SJSA1 (cell line): ENCODE measurements around the gene DNHD1. TPM values are rescaled to one million over a fixed set of nuclear protein-coding genes. Genes with fewer than 3 reads are reported as not detected.

ENCODE experiments used
- DNase-seq, 2 experiments: peaks; one replicate each; pipeline ENCODE4 v3.0.0-alpha.2; 2015 to 2020; ENCODE audit warnings: low spot score in 2 of 2, low read depth in 1 of 2
- H3K27ac ChIP-seq: fragments of 250-450 bp; sonication (Bioruptor Pico); 2 replicates; pipeline ENCODE4 v1.5.1; 2020; ENCODE audit warnings: mild to moderate bottlenecking, moderate library complexity
- H3K27me3 ChIP-seq: fragments of 250-450 bp; sonication (Bioruptor Pico); replicated peaks from 2 replicates; pipeline ENCODE4 v1.5.1; 2020; ENCODE audit warnings: mild to moderate bottlenecking, moderate library complexity
- H3K36me3 ChIP-seq: fragments of 250-450 bp; sonication (Bioruptor Pico); 2 replicates; pipeline ENCODE4 v1.5.1; 2020; ENCODE audit warnings: mild to moderate bottlenecking
- H3K4me1 ChIP-seq: fragments of 250-450 bp; sonication (Bioruptor Pico); replicated peaks from 2 replicates; pipeline ENCODE4 v1.6.1; 2021; ENCODE audit warnings: mild to moderate bottlenecking
- H3K4me3 ChIP-seq: fragments of 250-450 bp; sonication (Bioruptor Pico); 2 replicates; pipeline ENCODE4 v1.5.1; 2020; ENCODE audit warnings: mild to moderate bottlenecking
- H3K9me3 ChIP-seq: fragments of 250-450 bp; sonication (Bioruptor Pico); replicated peaks from 2 replicates; pipeline ENCODE4 v1.5.1; 2020; ENCODE audit warnings: mild to moderate bottlenecking
- total RNA-seq: library from RNA; depleted of rRNA; stranded (reverse); fragments of >200 nt; shearing (Covaris generic); gene quantifications from 2 replicates; pipeline ENCODE4 v1.2.3, GENCODE V29; 2014

The DNHD1 gene
- total RNA-seq, 1 experiment from 2014 or later, result 1.5 TPM

DNA sequence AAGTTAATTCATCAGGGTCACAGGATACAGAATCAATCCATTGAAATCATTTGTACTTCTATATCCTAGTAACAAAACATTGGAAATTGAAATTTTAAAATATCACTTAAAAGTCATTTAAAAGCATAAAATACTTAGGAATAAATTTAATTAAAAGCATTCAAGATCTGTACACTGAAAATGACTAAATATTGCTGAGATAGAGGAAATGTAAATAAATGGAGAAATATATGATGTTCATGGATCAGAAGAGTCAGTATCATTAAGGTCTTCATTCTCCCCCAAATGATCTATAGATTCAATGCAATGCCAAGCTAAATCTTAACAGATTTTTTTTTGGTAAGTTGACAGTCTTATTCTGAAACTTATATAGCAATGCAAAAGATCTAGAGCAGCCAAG lies 56.6 kb downstream of the DNHD1 start:
- H3K36me3 ChIP-seq, result no peaks in the 10 kb centered on the region
- no peaks in the 10 kb centered on the region for H3K27me3 ChIP-seq
- H3K27ac ChIP-seq, result no peak overlapping the region
- H3K4me3 ChIP-seq, result no peak overlapping the region
- DNase-seq, result no peak
- no peaks in the 10 kb centered on the region for H3K9me3 ChIP-seq
- no peaks in the 10 kb centered on the region for H3K4me1 ChIP-seq

DNA sequence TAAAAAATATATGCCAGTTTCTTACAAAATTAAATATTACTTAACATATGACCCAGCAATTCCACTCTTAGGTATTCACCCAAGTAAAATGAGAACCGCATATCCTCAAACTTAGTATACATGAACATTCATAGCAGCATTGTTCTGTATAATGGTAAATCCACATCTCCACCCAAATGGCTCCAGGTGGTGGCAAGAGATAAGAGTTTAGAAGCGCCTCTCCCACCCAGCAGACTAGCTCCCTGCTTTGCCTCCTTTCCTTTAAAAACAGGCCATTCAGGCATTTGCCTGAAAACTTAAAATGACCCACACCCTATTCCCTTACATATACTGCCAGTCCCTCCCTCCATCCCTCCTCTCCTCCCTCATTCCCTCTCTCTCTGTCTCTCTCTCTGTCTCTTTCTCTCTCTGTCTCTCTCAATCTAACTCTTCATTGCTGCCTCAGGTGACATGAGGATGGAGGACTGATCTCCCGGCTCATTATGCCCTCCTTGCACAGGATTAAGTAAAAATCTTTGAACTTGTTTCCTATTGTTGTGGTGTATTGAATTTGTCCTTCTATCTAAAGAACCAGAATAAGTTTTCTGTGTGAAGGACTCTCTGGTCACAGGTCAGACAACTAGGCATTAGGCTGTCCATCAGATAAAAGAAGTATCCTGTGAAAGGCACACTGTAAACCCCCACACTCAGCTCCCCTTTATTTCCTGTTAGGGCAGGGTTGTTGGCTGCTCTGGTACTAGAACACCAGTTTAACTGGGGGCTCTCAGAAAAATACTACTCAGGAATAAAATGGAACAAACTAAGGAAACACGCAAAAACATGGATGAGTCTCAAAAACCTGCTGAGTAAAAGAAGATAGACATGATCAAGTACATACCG lies 58.0 kb downstream of the DNHD1 start:
- Histone ChIP-seq H3K4me3 (no peak overlapping the region), H3K4me1 (no peaks in the 10 kb centered on the region)

DNA sequence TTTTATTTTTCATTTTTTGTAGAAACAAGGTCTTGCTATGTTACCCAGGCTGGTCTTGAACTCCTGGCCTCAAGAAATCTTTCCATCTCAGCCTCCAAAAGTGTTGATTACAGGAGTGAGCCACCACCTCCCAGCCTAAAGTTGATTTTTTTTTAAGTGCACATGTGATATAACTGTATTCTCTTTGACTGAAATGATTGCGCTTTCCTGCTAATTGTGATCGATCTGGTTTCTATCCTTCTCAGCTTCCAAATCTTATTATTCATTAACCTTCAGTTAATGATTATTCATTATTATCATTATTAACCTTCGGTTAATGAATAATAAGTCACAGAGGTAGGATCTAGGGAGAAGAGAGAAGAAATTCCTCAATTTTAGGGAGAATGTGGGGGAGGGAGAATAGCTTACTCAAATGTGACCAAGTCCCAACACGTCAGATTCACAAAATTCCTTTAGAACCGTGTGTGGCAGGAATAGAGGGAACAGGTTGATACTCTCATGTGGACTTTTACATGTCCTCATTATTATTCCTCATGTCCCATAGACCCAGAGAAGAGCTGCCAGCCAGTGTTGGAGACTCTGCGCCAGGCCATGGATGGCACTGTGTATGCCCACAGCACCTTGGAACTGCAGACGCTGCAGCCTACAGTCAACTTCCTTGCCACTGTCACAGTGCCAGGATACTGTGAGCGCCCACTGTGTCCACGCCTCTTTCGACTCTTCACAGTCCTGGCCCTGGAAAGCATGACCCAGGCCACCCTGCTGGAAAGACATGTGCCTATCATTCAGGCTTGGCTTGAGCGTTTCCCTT lies 59.3 kb downstream of the DNHD1 start:
- no peaks in the 10 kb centered on the region for H3K27me3 ChIP-seq
- H3K4me1 ChIP-seq, result no peaks in the 10 kb centered on the region
- H3K4me3 ChIP-seq, result no peak overlapping the region
- no peaks in the 10 kb centered on the region for H3K36me3 ChIP-seq
- no peak overlapping the region for H3K27ac ChIP-seq
- no peak for DNase-seq
- no peaks in the 10 kb centered on the region for H3K9me3 ChIP-seq

More for the DNA sequence above, 58.0 kb downstream of the DNHD1 start:
- no peaks in the 10 kb centered on the region for H3K9me3 ChIP-seq
- H3K36me3 ChIP-seq, result no peaks in the 10 kb centered on the region
- no peaks in the 10 kb centered on the region for H3K27me3 ChIP-seq
- no peak overlapping the region for H3K27ac ChIP-seq
- no peak for DNase-seq

DNA sequence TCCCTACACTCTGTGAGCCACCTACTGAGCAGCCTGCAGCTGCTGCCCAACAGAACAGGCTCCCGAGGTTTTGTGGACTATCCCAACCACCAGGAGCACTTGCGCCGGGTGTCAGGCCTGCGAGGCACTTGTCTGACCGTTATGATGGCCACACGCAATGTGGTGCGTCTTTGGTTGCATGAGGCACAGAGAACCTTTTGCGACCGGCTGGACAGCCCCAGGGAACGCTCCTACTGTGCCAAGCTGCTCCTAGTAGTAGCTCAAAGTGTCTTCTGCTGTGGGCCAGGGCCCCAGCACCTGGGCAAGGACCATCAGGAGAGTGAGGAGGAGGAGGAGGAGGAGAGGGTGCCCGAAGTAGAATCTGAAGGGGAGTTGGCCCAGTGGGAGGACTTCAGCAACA lies 60.0 kb downstream of the DNHD1 start:
- no peak overlapping the region for H3K27ac ChIP-seq
- H3K9me3 ChIP-seq, result no peaks in the 10 kb centered on the region
- no peaks in the 10 kb centered on the region for H3K4me1 ChIP-seq
- DNase-seq, result no peak
- no peak overlapping the region for H3K4me3 ChIP-seq
- H3K36me3 ChIP-seq, result no peaks in the 10 kb centered on the region
- H3K27me3 ChIP-seq, result no peaks in the 10 kb centered on the region

DNA sequence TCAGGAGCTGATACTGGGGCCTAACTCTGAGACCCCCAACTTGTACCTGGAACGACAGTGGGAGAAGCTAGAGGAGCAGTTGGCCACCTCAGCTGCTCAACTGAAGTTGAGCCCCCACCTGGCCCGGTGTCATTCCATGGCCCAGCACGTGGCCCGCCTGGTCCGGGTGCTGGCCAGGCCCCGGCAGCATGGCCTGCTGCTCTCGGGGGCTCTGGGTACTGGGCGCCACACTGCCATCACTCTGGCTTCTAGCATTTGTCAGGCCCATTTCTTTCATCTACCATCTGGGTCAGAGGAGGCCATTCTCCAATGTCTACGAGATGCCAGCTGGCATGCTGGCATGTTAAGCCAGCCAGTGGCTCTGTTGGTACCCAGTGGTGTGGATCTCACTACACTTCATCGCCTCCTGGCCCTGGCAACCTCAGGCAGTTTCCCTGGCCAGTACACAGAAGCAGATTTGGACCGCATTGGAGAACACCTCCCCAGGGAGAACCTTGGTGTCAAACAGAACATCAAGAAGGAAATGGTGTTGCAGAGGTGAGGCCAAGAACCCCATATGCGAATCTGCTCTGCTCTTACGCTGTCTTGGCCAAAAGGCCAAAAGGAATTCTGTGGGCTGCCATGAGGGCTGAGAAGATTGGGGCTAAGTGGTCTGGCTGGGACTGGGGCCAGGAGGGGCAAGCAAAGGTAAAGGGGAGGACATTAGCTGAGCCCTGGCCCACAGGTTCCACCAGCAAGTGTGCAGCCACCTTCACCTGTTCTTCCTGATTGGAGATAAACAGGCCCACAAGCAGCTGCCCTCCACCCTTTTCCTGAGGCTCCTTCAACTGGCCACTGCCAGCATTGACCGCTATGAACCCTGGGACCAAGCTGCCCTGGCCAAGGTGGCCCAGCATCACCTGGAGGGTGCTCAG lies 60.9 kb downstream of the DNHD1 start:
- Histone ChIP-seq H3K4me3 (no peak overlapping the region), H3K36me3 (no peaks in the 10 kb centered on the region), H3K27ac (no peak overlapping the region), H3K27me3 (no peaks in the 10 kb centered on the region), H3K4me1 (no peaks in the 10 kb centered on the region), H3K9me3 (no peaks in the 10 kb centered on the region)
- DNase-seq, result no peak

DNA sequence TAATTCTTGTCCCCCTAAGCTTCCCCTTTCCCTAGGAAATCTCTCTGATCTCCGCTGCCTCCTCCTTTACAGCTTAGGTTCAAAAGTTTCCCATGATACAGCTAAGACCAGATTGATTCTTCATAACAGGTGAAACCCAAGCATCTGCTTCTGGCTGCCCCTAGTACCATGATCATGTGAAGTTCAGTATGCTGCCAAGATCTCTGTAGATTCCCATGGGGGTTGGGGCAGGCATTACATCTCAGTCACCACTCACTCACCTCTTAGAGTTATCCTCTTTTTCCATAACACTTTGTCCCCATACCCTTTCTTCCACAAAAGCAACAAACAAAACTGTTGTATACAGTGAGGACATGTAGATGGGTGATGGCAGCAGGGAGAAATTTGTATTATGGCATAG lies 62.3 kb downstream of the DNHD1 start:
- DNase-seq, result no peak
- Histone ChIP-seq H3K27me3 (no peaks in the 10 kb centered on the region), H3K36me3 (no peaks in the 10 kb centered on the region), H3K27ac (no peak overlapping the region), H3K4me1 (no peaks in the 10 kb centered on the region), H3K9me3 (no peaks in the 10 kb centered on the region), H3K4me3 (no peak overlapping the region)

DNA sequence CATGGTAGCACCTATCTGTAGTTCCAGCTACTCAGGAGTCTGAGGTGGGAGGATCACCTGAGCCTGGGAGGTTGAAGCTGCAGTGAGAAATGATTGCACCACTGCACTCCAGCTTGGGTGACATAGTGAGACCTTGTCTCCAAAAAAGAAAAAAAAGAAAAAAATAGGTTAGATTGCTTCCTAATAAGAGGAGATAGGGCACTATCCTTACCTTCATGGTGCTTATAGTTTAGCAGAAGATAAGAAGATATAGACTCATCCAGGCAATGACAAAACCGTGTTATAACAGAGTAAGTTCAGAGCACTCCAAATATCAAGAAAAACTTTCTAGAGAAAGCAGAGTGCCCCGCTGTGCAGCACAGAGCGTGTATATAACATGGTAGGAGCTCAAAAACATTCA lies 64.2 kb downstream of the DNHD1 start:
- H3K9me3 ChIP-seq, result no peaks in the 10 kb centered on the region

DNA sequence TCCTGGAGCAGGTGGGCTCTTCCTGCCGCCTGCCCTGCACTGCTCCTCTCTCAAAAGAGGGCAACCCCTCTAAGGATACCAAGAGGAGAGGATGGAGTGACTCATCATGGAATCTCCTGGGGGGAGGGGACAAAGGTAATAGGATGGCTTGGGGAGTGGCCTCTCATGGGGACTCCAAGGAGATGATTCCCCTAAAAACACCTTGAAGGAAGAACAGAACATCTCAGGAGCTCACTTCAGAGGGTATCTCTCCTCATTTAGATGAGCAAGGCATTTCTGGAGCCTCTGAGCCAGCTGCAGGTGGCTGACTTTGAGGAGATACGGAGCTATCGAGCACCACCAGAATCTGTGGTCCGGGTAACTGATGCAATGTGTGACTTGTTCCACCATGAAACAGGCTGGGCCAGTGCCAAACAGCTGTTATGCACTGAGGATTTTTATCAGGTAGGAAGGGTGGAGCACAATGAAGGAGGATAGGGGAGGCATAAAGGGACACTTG lies 66.1 kb downstream of the DNHD1 start:
- H3K4me3 ChIP-seq, result no peak overlapping the region
- H3K36me3 ChIP-seq, result no peaks in the 10 kb centered on the region
- H3K27ac ChIP-seq, result no peak overlapping the region
- H3K4me1 ChIP-seq, result no peaks in the 10 kb centered on the region
- no peaks in the 10 kb centered on the region for H3K27me3 ChIP-seq
- no peak for DNase-seq
- H3K9me3 ChIP-seq, result no peaks in the 10 kb centered on the region

More for the DNA sequence above, 64.2 kb downstream of the DNHD1 start:
- no peaks in the 10 kb centered on the region for H3K4me1 ChIP-seq
- no peak for DNase-seq
- H3K27me3 ChIP-seq, result no peaks in the 10 kb centered on the region
- no peak overlapping the region for H3K27ac ChIP-seq
- no peaks in the 10 kb centered on the region for H3K36me3 ChIP-seq
- H3K4me3 ChIP-seq, result no peak overlapping the region

DNA sequence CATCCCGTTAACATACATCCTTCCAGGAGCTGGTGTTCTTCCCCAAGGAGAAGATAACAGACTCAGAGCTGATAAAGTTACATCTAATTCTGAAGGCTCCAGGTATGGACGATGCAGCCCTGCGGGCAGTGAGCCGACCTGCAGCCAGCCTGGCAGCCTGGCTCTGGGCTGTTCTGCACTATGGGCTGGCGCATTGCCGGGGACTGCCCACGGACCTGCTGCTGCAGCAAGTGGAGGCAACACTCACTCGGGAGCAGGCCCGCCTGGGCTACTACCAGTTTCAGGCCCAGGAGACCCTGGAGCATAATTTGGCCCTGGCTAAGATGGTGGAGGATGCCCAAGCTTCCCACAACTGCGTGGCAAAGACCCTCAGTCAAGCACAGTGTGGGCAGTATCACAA lies 66.6 kb downstream of the DNHD1 start:
- Histone ChIP-seq H3K9me3 (no peaks in the 10 kb centered on the region), H3K4me3 (no peak overlapping the region), H3K4me1 (no peaks in the 10 kb centered on the region), H3K27ac (no peak overlapping the region), H3K36me3 (no peaks in the 10 kb centered on the region), H3K27me3 (no peaks in the 10 kb centered on the region)
- DNase-seq, result no peak

DNA sequence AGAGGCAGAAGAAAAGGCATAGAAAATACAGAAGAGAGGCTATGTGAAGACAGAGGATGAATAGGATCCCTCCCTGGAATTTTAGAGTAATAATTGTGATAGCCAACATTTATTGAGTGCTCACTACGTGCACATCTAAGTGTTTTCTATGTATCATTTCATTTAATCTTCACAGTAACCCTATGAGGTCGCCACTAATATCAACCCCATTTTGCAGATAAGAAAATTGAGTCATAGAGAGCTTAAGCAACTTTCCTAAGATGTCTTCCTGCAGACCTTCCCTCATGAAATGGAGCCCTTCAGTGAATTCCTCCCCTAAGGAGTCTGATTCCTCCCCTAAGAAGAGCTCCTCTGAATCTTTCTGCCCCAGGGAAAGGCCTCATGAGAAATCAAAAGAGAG lies 68.2 kb downstream of the DNHD1 start:
- Histone ChIP-seq H3K27ac (no peak overlapping the region), H3K4me1 (no peaks in the 10 kb centered on the region), H3K27me3 (no peaks in the 10 kb centered on the region), H3K9me3 (no peaks in the 10 kb centered on the region), H3K4me3 (no peak overlapping the region), H3K36me3 (no peaks in the 10 kb centered on the region)
- DNase-seq, result no peak

DNA sequence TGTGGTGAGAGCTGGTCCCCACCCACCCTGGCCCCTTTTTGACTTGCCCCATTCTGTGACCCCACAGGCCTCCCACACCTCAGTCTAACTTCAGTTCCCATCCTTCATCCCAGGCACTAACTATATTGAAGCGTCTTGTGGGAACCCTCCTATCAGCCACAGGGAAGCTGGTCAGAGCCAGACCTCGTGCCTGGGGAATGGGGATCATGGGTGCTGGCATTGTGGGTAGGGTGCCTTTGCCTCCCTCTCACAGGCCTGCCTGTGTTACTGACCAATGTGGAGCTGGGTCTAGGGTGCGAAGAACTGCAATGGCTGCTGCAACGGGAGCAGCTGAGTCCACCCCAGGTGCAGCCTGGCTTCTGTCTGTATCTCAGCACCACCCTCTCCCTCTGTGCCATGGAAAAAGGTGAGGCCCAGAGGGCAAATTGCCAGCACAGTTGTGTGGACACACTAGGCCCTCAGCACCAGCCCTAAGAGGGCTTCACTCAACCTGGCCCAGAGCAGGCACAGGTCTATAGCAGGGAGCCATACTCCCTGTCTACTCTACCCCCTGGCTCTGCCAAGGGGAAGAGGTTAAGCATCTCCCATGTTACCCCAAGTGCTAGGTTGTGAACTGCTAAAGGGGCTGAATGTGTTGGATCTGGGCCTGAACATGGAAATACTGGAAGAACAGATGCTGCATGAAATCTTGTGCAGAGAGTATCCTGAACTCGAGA lies 69.1 kb downstream of the DNHD1 start:
- H3K36me3 ChIP-seq, result no peaks in the 10 kb centered on the region
- H3K4me3 ChIP-seq, result no peak overlapping the region
- no peak for DNase-seq
- H3K27me3 ChIP-seq, result no peaks in the 10 kb centered on the region
- no peaks in the 10 kb centered on the region for H3K9me3 ChIP-seq
- H3K4me1 ChIP-seq, result no peaks in the 10 kb centered on the region
- no peak overlapping the region for H3K27ac ChIP-seq

DNA sequence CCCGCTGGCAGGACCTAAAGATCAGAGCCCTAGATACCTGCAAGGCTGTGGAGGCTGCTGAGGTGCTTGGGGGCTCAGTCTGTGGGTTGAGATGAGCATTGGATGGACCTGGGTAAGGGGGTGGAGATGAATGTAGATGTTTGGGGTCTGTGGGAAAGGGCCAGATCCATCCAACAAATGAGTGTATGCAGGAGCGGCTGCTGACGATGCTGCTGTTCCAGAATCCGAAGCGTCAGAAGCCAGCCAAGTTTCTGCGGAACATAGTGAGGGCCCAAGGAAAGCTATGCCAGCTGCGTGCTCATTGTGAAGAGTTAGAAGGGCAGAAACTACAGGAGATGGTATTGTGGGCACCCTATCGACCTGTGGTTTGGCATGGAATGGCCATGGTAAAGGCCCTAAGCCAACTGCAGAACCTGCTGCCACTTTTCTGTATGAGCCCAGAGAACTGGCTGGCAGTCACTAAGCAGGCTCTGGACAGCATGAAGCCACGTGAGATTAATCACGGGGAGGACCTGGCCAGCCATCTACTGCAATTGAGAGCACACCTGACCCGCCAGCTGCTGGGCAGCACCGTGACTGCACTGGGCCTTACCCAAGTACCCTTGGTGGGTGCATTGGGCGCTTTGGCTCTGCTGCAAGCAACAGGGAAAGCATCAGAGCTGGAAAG lies 69.8 kb downstream of the DNHD1 start:
- no peak overlapping the region for H3K4me3 ChIP-seq
- H3K27ac ChIP-seq, result no peak overlapping the region
- no peaks in the 10 kb centered on the region for H3K9me3 ChIP-seq
- DNase-seq, result no peak
- H3K36me3 ChIP-seq, result no peaks in the 10 kb centered on the region
- no peaks in the 10 kb centered on the region for H3K4me1 ChIP-seq
- no peaks in the 10 kb centered on the region for H3K27me3 ChIP-seq
